Natural killer cell (primary cell): ENCODE results near the gene NOL3. TPM values are rescaled to one million over a fixed set of nuclear protein-coding genes. Genes with fewer than 3 reads are reported as not detected.
A peak's percentile ranks its signal among the peaks of the same experiment; 100 is the strongest.

Experiments
- ATAC-seq, 3 donors: fragments of 150-1000 bp in 2 of 3; fragments of 200-7000 bp in 1 of 3; cut with Tn5 transposase; 1 replicate in 1 of 3; 2 replicates in 2 of 3; pipeline ENCODE4 v1.10.0; 2021; ENCODE audit warnings: mild to moderate bottlenecking in 2 of 3, moderate library complexity in 2 of 3
- DNase-seq, 2 donors: peaks; one replicate each; pipeline versions ENCODE4 v3.0.0 to v3.0.0-alpha.2; 2013 to 2021; ENCODE audit warnings: mixed read lengths in 1 of 2
- H3K27ac ChIP-seq: one replicate; pipeline ENCODE4 v1.5.1; 2013; ENCODE audit warnings: mild to moderate bottlenecking, low read length
- H3K27me3 ChIP-seq: one replicate; pipeline ENCODE4 v1.6.1; 2013; ENCODE audit warnings: low read length; ENCODE audit not compliant: control insufficient read depth, insufficient read depth
- H3K36me3 ChIP-seq: one replicate; pipeline ENCODE4 v1.6.1; 2013; ENCODE audit warnings: low read length; ENCODE audit not compliant: control insufficient read depth, insufficient read depth
- H3K4me1 ChIP-seq: one replicate; pipeline ENCODE4 v1.6.1; 2013; ENCODE audit warnings: low read length; ENCODE audit not compliant: control insufficient read depth, insufficient read depth
- H3K4me3 ChIP-seq: one replicate; pipeline ENCODE4 v1.5.1; 2013; ENCODE audit warnings: low read length
- H3K9me3 ChIP-seq: one replicate; pipeline ENCODE4 v1.6.1; 2013; ENCODE audit warnings: low read length; ENCODE audit not compliant: control insufficient read depth, insufficient read depth
- H3K27ac Mint-ChIP-seq, 2 donors: one replicate each; pipeline ENCODE4 v1.8.0; 2022; ENCODE audit warnings: mild to moderate bottlenecking in 2 of 2, mixed read lengths in 2 of 2, moderate library complexity in 1 of 2
- H3K27me3 Mint-ChIP-seq, 2 donors: one replicate each; pipeline ENCODE4 v1.8.0; 2022; ENCODE audit warnings: low read depth in 2 of 2, mixed read lengths in 2 of 2
- H3K36me3 Mint-ChIP-seq: one replicate; pipeline ENCODE4 v1.8.0; 2022; ENCODE audit warnings: mixed read lengths
- H3K4me1 Mint-ChIP-seq, 2 donors: one replicate each; pipeline ENCODE4 v1.8.0; 2022; ENCODE audit warnings: mixed read lengths in 2 of 2
- H3K4me3 Mint-ChIP-seq: one replicate; pipeline ENCODE4 v1.8.0; 2022; ENCODE audit warnings: mild to moderate bottlenecking, moderate library complexity, mixed read lengths
- H3K9me3 Mint-ChIP-seq, 2 donors: one replicate each; pipeline ENCODE4 v1.8.0; 2022; ENCODE audit warnings: mixed read lengths in 2 of 2
- WGBS: methylation state at CpG from one replicate; pipeline ENCODE4 v1.1.7; 2013; ENCODE audit warnings: missing lambda C conversion rate; ENCODE audit not compliant: insufficient coverage; 5-methylcytosine and 5-hydroxymethylcytosine counted together
- intact Hi-C: fragments of 100-400 bp; cut with micrococcal nuclease; formaldehyde crosslinking; loops from one replicate; pipeline ENCODE4 v1.14.2; 2022
- total RNA-seq, 4 donors: library from RNA; stranded (reverse); fragments of 120-200 nt in 1 of 4; gene quantifications; one replicate each; pipeline versions ENCODE4 v1.2.3 to v1.2.4, GENCODE V29; 2013 to 2022
- TF ChIP-seq, protein P1 (sequence below): fragments of 200-600 bp; IDR thresholded peaks from one replicate; pipeline ENCODE4 v1.8.0; 2022; ENCODE audit warnings: antibody characterized with exemption

Gene NOL3
- total RNA-seq, 3 donors from 2014 or later (not counting 1 experiment from before 2014, with no cell fraction given), result 0.88 to 1.3 (median 1.3) TPM

DNA sequence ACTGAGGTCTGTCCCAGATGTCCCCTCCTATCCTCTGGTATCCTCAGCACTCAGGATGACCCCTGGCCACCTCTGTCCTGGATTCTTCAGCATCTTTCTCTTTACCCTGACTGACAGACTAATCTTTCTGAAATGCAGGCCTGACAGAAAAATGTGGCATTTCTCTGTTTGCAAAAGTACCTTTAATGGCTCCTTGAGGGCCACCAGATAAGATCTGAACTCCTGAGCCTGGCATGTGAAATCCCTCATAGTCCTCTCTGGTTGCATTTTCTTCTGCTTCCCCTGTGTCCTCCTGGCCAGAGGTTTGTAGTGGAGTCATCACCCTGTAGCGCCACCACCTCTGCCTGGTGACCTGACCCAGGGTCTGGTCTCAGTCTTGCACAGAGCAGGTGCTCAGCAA, 26.5 kb downstream of the NOL3 start:
- Mint-ChIP-seq H3K36me3 (peaks cover 14% of the 10 kb centered on the region), H3K27ac (peak overlapping the region in 1 of 2 donors; percentile 66), H3K4me1 (peaks cover 26 to 44% of the 10 kb centered on the region in 2 donors), H3K9me3 (no peaks in the 10 kb centered on the region), H3K27me3 (no peaks in the 10 kb centered on the region), H3K4me3 (peak overlapping the region; percentile 29)
- no peak for ATAC-seq
- TF ChIP-seq, protein P1, sequence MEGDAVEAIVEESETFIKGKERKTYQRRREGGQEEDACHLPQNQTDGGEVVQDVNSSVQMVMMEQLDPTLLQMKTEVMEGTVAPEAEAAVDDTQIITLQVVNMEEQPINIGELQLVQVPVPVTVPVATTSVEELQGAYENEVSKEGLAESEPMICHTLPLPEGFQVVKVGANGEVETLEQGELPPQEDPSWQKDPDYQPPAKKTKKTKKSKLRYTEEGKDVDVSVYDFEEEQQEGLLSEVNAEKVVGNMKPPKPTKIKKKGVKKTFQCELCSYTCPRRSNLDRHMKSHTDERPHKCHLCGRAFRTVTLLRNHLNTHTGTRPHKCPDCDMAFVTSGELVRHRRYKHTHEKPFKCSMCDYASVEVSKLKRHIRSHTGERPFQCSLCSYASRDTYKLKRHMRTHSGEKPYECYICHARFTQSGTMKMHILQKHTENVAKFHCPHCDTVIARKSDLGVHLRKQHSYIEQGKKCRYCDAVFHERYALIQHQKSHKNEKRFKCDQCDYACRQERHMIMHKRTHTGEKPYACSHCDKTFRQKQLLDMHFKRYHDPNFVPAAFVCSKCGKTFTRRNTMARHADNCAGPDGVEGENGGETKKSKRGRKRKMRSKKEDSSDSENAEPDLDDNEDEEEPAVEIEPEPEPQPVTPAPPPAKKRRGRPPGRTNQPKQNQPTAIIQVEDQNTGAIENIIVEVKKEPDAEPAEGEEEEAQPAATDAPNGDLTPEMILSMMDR, result no peak
- WGBS, result 94% methylated on average over 1 of the region's 1 CpG
- Histone ChIP-seq H3K27me3 (no peaks in the 10 kb centered on the region), H3K4me1 (peaks cover 19% of the 10 kb centered on the region), H3K9me3 (no peaks in the 10 kb centered on the region), H3K27ac (no peak overlapping the region), H3K36me3 (peaks cover 54% of the 10 kb centered on the region), H3K4me3 (no peak overlapping the region)
- no peak for DNase-seq
- intact Hi-C loops, result no loop called here

DNA sequence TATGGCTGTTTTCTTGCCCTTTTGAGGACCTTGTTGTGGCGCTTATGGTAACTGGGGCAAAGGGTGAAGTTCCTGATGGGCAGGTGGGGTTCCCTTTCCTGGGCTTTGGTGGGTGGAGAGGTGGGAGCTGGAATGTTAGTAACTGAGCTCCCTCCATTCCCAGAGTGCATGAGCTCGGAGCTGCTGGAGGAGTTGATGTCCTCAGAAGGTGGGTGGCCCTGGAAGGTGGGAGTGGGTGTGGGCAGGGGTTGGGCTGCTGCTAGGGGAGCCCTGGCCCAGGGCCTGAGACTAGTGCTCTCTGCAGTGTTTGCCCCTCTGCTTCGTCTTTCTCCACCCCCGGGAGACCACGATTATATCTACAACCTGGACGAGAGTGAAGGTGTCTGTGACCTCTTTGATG, 27.4 kb downstream of the NOL3 start:
- no peak for DNase-seq
- Histone ChIP-seq H3K4me3 (no peak overlapping the region), H3K9me3 (no peaks in the 10 kb centered on the region), H3K4me1 (peaks cover 14% of the 10 kb centered on the region), H3K27me3 (no peaks in the 10 kb centered on the region), H3K27ac (no peak overlapping the region), H3K36me3 (peaks cover 59% of the 10 kb centered on the region)
- peaks cover 25 to 37% of the 10 kb centered on the region in 2 donors for H3K4me1 Mint-ChIP-seq
- no peaks in the 10 kb centered on the region for H3K27me3 Mint-ChIP-seq
- intact Hi-C loops, result no loop called here
- TF ChIP-seq, protein P1, result no peak
- peak overlapping the region in 1 of 2 donors; percentile 40 for H3K27ac Mint-ChIP-seq
- H3K36me3 Mint-ChIP-seq, result peaks cover 14% of the 10 kb centered on the region
- no peak for ATAC-seq
- H3K9me3 Mint-ChIP-seq, result no peaks in the 10 kb centered on the region
- no peak overlapping the region for H3K4me3 Mint-ChIP-seq
- WGBS, result 86% methylated on average over 6 of the region's 6 CpGs

DNA sequence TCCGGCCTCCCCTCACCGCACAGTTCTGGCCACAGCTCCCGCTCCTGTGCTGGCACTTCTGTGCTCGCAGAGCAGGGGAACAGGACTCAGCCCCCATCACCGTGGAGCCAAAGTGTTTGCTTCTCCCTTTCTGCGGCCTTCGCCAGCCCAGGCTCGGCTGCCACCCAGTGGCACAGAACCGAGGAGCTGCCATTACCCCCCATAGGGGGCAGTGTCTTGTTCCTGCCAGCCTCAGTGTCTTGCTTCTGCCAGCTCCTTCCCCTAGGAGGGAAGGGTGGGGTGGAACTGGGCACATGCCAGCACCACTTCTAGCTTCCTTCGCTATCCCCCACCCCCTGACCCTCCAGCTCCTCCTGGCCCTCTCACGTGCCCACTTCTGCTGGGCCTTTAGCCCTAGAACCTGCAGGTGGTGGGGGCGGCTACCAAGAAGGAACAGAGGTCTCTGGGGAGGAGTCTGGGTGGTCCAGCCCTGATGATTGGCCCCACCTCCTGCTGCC, 27.9 kb downstream of the NOL3 start:
- peaks cover 14% of the 10 kb centered on the region for H3K36me3 Mint-ChIP-seq

More for the DNA sequence above, 27.9 kb downstream of the NOL3 start:
- Mint-ChIP-seq H3K27me3 (no peaks in the 10 kb centered on the region), H3K9me3 (no peaks in the 10 kb centered on the region), H3K27ac (peak overlapping the region in 1 of 2 donors; percentile 40), H3K4me3 (no peak overlapping the region), H3K4me1 (peaks cover 25 to 31% of the 10 kb centered on the region in 2 donors)
- Histone ChIP-seq H3K27ac (no peak overlapping the region), H3K27me3 (no peaks in the 10 kb centered on the region), H3K36me3 (peaks cover 64% of the 10 kb centered on the region), H3K9me3 (no peaks in the 10 kb centered on the region), H3K4me3 (no peak overlapping the region), H3K4me1 (peaks cover 9% of the 10 kb centered on the region)
- WGBS, result 87% methylated on average over 10 of the region's 12 CpGs
- TF ChIP-seq, protein P1, result no peak
- ATAC-seq (peak in 2 of 3 donors; percentile 35 to 52), DNase-seq (peak in 1 of 2 donors; percentile 43)
- intact Hi-C loops, result no loop called here
